Transverse colon (tissue), 4 donors: Measurements from ENCODE around the gene DEDD2. TPM values are rescaled to one million over a fixed set of nuclear protein-coding genes. Genes with fewer than 3 reads are reported as not detected.
A peak's percentile ranks its signal among the peaks of the same experiment; 100 is the strongest.

Source experiments
- DNase-seq: peaks from one replicate; pipeline ENCODE4 v3.0.0-alpha.2; 2019
- H3K27ac ChIP-seq, 4 donors: fragments of 200-600 bp; sonication (generic); 2 replicates each; pipeline ENCODE4 v1.5.1; 2016 to 2018; ENCODE audit warnings: inconsistent platforms in 4 of 4
- H3K27me3 ChIP-seq: fragments of 200-600 bp; sonication (generic); 2 replicates; pipeline ENCODE4 v1.5.1; 2017; ENCODE audit warnings: inconsistent platforms
- H3K36me3 ChIP-seq, 4 donors: fragments of 200-600 bp; sonication (generic); 2 replicates each; pipeline ENCODE4 v1.5.1; 2017 to 2019; ENCODE audit warnings: inconsistent platforms in 4 of 4
- H3K4me1 ChIP-seq, 4 donors: fragments of 200-600 bp; sonication (generic); 2 replicates each; pipeline ENCODE4 v1.5.1; 2017 to 2020; ENCODE audit warnings: inconsistent platforms in 4 of 4
- H3K4me3 ChIP-seq, 4 donors: fragments of 200-600 bp; sonication (generic); 1 replicate in 1 of 4; 2 replicates in 3 of 4; pipeline versions ENCODE4 v1.5.1 to v1.6.1; 2017 to 2019; ENCODE audit warnings: inconsistent platforms in 4 of 4
- H3K9me3 ChIP-seq, 2 donors: fragments of 200-600 bp; sonication (generic); 2 replicates each; pipeline ENCODE4 v1.5.1; 2017 to 2019; ENCODE audit warnings: inconsistent platforms in 2 of 2
- EP300 ChIP-seq: sonication (generic); formaldehyde crosslinking; IDR thresholded peaks from one replicate; pipeline ENCODE4 v1.6.1; 2017; ENCODE audit warnings: antibody characterized with exemption, low read depth
- POLR2A ChIP-seq: fragments of 450-650 bp; IDR thresholded peaks from one replicate; pipeline ENCODE4 v1.6.1; 2016; ENCODE audit warnings: antibody characterized with exemption, mild to moderate bottlenecking, moderate library complexity
- POLR2AphosphoS5 ChIP-seq, 3 donors: sonication (generic); formaldehyde crosslinking; IDR thresholded peaks; one replicate each; pipeline ENCODE4 v1.6.1; 2016; ENCODE audit warnings: antibody characterized with exemption in 3 of 3
- WGBS, 2 donors: methylation state at CpG; one replicate each; pipeline ENCODE4 v1.1.5; 2018; ENCODE audit warnings: low coverage in 1 of 2; 5-methylcytosine and 5-hydroxymethylcytosine counted together
- in situ Hi-C, 4 donors: fragments of 200-750 bp; cut with MboI; loops; one replicate each; pipeline versions ENCODE4 v1.15.0 to v1.15.1; 2017; ENCODE audit warnings: low sequenced_read_pairs in 3 of 4, low pct_ligation_motif_present in 1 of 4, low pct_unique_long_range_greater_than_20kb in 1 of 4
- intact Hi-C: fragments of 100-400 bp; cut with DNase I; formaldehyde crosslinking; loops from one replicate; pipeline ENCODE4 v1.15.1; 2023; ENCODE audit warnings: low total_unique reads
- total RNA-seq, 4 donors: library from RNA; depleted of rRNA; stranded (reverse); fragments of >200 nt; gene quantifications; one replicate each; pipeline ENCODE4 v1.1.0, GENCODE V29; 2016
- TF ChIP-seq, protein P1 (sequence below), 5 experiments: fragments of 200-600 bp in 3 of 5; fragments of 450-650 bp in 2 of 5; sonication (generic) in 3 of 5; IDR thresholded peaks; 1 replicate in 2 of 5; 2 replicates in 3 of 5; pipeline ENCODE4 v1.5.1; 2016 to 2017; ENCODE audit warnings: antibody characterized with exemption in 5 of 5, inconsistent platforms in 3 of 5, mild to moderate bottlenecking in 2 of 5, moderate library complexity in 1 of 5

DEDD2 gene
- total RNA-seq, 4 donors from 2014 or later = 52.2 to 90.8 (median 63.0) TPM

GRCh38 chr19:42198676-42199439 is 18.6 kb downstream of the DEDD2 start:
- WGBS, 2 donors = 68 to 70% methylated on average over 2 to 7 of the region's 7 CpGs
- peak overlapping the region; percentile 57 to 82 (median 64) for H3K27ac ChIP-seq
- H3K36me3 ChIP-seq = peaks cover 0 to 16% (median 6%) of the 10 kb centered on the region in 4 donors

DNA sequence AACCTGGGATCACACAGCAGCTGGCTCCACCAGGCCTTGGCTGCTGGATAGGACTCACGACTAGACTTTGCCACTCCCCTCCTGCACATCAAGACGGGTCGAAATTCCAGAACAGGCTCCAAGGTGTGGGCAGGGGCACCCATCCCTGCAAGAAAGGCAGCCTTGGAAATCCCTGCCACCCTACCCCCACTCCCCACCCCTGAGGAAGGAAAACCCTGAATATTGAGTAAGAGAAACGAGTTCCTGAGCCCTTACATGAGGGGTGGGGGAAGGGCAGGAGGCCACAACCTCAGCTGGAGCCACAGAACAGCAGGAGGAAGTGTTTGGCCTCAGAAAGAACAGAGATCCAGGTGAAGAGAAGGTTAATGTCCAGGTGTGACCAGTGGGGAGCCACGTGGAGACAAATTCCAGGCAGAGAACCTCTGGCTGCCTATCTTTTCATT is 20.1 kb downstream of the DEDD2 start:
- DNase-seq = no peak
- intact Hi-C loops (no loop called here), in situ Hi-C loops (no loop called here)
- Histone ChIP-seq H3K4me1 (peaks cover 0 to 57% (median 12%) of the 10 kb centered on the region in 4 donors), H3K9me3 (peaks cover 0 to 6% of the 10 kb centered on the region in 2 donors), H3K4me3 (no peak overlapping the region), H3K27ac (no peak overlapping the region), H3K36me3 (peaks cover 0 to 13% (median 5%) of the 10 kb centered on the region in 4 donors), H3K27me3 (no peaks in the 10 kb centered on the region)
- TF ChIP-seq EP300 (no peak), POLR2A (no peak), POLR2AphosphoS5 (IDR thresholded peaks at IDR 0.05) (no peak)
- TF ChIP-seq, protein P1, sequence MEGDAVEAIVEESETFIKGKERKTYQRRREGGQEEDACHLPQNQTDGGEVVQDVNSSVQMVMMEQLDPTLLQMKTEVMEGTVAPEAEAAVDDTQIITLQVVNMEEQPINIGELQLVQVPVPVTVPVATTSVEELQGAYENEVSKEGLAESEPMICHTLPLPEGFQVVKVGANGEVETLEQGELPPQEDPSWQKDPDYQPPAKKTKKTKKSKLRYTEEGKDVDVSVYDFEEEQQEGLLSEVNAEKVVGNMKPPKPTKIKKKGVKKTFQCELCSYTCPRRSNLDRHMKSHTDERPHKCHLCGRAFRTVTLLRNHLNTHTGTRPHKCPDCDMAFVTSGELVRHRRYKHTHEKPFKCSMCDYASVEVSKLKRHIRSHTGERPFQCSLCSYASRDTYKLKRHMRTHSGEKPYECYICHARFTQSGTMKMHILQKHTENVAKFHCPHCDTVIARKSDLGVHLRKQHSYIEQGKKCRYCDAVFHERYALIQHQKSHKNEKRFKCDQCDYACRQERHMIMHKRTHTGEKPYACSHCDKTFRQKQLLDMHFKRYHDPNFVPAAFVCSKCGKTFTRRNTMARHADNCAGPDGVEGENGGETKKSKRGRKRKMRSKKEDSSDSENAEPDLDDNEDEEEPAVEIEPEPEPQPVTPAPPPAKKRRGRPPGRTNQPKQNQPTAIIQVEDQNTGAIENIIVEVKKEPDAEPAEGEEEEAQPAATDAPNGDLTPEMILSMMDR (IDR thresholded peaks at IDR 0.05) = no peak
- WGBS, 2 donors = 0 to 44% methylated on average over 1 to 5 of the region's 5 CpGs

More at GRCh38 chr19:42198676-42199439, 18.6 kb downstream of the DEDD2 start:
- intact Hi-C loops (no loop called here), in situ Hi-C loops (no loop called here)
- Histone ChIP-seq H3K27me3 (no peaks in the 10 kb centered on the region), H3K4me1 (peaks cover 0 to 44% (median 8%) of the 10 kb centered on the region in 4 donors), H3K4me3 (peak overlapping the region in 1 of 4 donors; percentile 6), H3K9me3 (no peaks in the 10 kb centered on the region)
- TF ChIP-seq POLR2AphosphoS5 (IDR thresholded peaks at IDR 0.05) = peak in 1 of 3 donors; percentile 8
- no peak for TF ChIP-seq EP300
- TF ChIP-seq, protein P1 (IDR thresholded peaks at IDR 0.05) = no peak
- no peak for TF ChIP-seq POLR2A
- DNase-seq = peak; percentile 72

DNA sequence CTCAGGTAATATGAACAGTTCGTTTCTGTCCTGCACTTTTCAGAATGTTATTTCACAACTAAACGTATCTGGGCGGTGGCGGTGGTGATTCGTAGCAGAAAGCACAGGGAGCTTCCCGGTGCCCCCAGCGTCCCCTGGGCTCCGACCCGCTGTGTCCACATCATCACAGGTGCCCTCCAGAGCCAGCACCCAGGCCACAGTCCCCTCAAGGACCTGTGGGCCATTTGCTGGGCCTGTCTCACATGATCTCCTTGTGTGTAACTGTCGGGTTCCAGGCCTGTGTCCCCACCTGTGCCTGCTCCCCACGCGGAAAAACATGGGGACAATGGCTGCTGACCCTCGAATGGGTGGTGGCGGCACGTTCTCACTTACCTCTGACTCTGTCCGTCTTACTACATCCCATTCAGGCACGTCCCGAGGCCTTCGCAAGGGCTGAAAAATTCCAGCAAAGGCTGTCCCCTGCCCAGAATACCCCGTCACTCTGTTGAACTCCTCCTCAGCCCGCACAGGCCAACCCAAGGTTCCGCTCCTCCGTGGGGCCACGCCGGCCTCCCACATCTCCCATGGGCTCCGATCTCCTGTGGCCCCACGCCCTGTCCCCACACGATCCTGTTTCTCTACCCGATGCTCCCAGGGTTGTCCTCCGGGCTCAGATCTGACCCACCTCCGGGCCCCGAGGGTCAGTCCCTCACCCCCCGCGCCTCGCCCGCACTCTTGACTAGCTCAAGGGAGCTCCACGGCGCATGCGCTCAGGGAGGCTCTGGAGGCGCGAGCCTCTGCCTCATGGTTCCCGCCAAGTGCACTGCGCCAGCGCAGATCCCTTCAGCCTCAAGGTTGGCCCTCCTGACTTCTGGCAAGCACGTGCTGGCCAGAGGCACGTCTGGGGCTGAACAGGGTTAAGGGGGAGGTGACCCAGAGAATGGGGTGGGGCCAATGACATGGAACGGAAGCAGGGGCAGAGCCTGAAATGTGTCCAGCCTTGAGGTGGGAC is 21.2 kb downstream of the DEDD2 start:
- intact Hi-C loops = no loop called here
- TF ChIP-seq POLR2A (no peak), POLR2AphosphoS5 (IDR thresholded peaks at IDR 0.05) (no peak), EP300 (no peak)
- TF ChIP-seq, protein P1 (IDR thresholded peaks at IDR 0.05) = no peak
- Histone ChIP-seq H3K36me3 (peaks cover 0 to 13% (median 5%) of the 10 kb centered on the region in 4 donors), H3K4me3 (no peak overlapping the region), H3K4me1 (peaks cover 3 to 64% (median 19%) of the 10 kb centered on the region in 4 donors), H3K9me3 (peaks cover 0 to 6% of the 10 kb centered on the region in 2 donors), H3K27me3 (no peaks in the 10 kb centered on the region), H3K27ac (peak overlapping the region in 1 of 4 donors; percentile 11)
- 88 to 94% methylated on average over 6 to 47 of the region's 47 CpGs for WGBS, 2 donors
- DNase-seq = no peak
- in situ Hi-C loops = no loop called here

GRCh38 chr19:42193706-42194105 is 23.8 kb downstream of the DEDD2 start:
- TF ChIP-seq EP300 = no peak
- no peak for TF ChIP-seq POLR2AphosphoS5 (IDR thresholded peaks at IDR 0.05)
- TF ChIP-seq, protein P1 (IDR thresholded peaks at IDR 0.05) = no peak
- no peak for TF ChIP-seq POLR2A
- in situ Hi-C loops (no loop called here), intact Hi-C loops (no loop called here)
- Histone ChIP-seq H3K4me1 (peaks cover 6 to 52% (median 24%) of the 10 kb centered on the region in 4 donors), H3K27me3 (no peaks in the 10 kb centered on the region), H3K27ac (peak overlapping the region; percentile 82 to 86 (median 84)), H3K4me3 (no peak overlapping the region), H3K36me3 (peaks cover 0 to 5% (median 2%) of the 10 kb centered on the region in 4 donors), H3K9me3 (peaks cover 0 to 6% of the 10 kb centered on the region in 2 donors)
- no peak for DNase-seq
- WGBS, 2 donors = 31 to 54% methylated on average over 2 to 3 of the region's 3 CpGs
